GM18508 (cell line): ENCODE results near the gene DNAJA3.

ENCODE experiments used
- ATAC-seq: cut with Tn5 transposase; IDR thresholded peaks from one replicate; pipeline ENCODE4 v1.9.1; 2021; ENCODE audit warnings: moderate number of reproducible peaks; ENCODE audit not compliant: insufficient read depth, unreplicated experiment

Gene DNAJA3

GRCh38 chr16:4404247-4404966 lies 21.3 kb upstream of the DNAJA3 start:
- no peak for ATAC-seq

GRCh38 chr16:4404967-4405696 lies 20.5 kb upstream of the DNAJA3 start:
- no peak for ATAC-seq

GRCh38 chr16:4407543-4408322 lies 17.9 kb upstream of the DNAJA3 start:
- ATAC-seq = no peak

GRCh38 chr16:4408323-4408690 lies 17.4 kb upstream of the DNAJA3 start:
- no peak for ATAC-seq

- no peak for ATAC-seq
These were observed 16.4 kb upstream of the DNAJA3 start for GRCh38 chr16:4409081-4409932.

GRCh38 chr16:4410335-4411075 lies 15.2 kb upstream of the DNAJA3 start:
- no peak for ATAC-seq

- ATAC-seq = no peak
These were observed 14.0 kb upstream of the DNAJA3 start for GRCh38 chr16:4411684-4412083.

- no peak for ATAC-seq
These were observed 13.5 kb upstream of the DNAJA3 start for GRCh38 chr16:4412159-4412558.

- ATAC-seq = no peak
These were observed 12.8 kb upstream of the DNAJA3 start for GRCh38 chr16:4412854-4413253.

GRCh38 chr16:4414187-4414917 lies 11.3 kb upstream of the DNAJA3 start:
- ATAC-seq = peak; percentile 56

- no peak for ATAC-seq
These were observed 10.0 kb upstream of the DNAJA3 start for GRCh38 chr16:4415538-4416199.

GRCh38 chr16:4416200-4417032 lies 9.3 kb upstream of the DNAJA3 start, which contains the start of gene CORO7:
Gene CORO7 (minus strand): TSS chr16:4416596. CDS start chr16:4416518, 78 bp downstream.
- no peak for ATAC-seq

- ATAC-seq = no peak
These were observed 6.2 kb upstream of the DNAJA3 start for GRCh38 chr16:4419402-4419959.

- ATAC-seq = no peak
These were observed 5.1 kb upstream of the DNAJA3 start for GRCh38 chr16:4420505-4421105.

GRCh38 chr16:4426021-4426684 lies 485 bp downstream of the DNAJA3 start:
- peak; percentile 8 for ATAC-seq

- ATAC-seq = no peak
These were observed 1.2 kb downstream of the DNAJA3 start for GRCh38 chr16:4426722-4427372.
